Activated naive CD8-positive, alpha-beta T cell treated with anti-CD3 and anti-CD28 coated beads, Interleukin-2, amount 10 ng/mL, durations not matched to agents 7 days and 5 days (primary cell): ENCODE results near the gene NDUFS7. TPM values are rescaled to one million over a fixed set of nuclear protein-coding genes. Genes with fewer than 3 reads are reported as not detected.
A peak's percentile ranks its signal among the peaks of the same experiment; 100 is the strongest.
"Not testable (repeated sequence)": the region's sequence is repeated elsewhere in the genome, so short reads cannot be mapped to it uniquely, and the experiment has no call there.

ENCODE experiments used
- ATAC-seq: fragments of 150-1000 bp; cut with Tn5 transposase; one replicate; pipeline ENCODE4 v1.10.0; 2021; ENCODE audit warnings: low read depth, moderate library complexity
- POLR2A ChIA-PET: fragments of 350-600 bp; sonication (Branson Sonifier 250); formaldehyde crosslinking; loops from one replicate; lab custom pipeline; 2021; ENCODE audit warnings: antibody characterized with exemption; lab: Charles Lee
- DNase-seq: peaks from one replicate; pipeline ENCODE4 v3.0.0; 2021
- H3K27ac Mint-ChIP-seq: one replicate; pipeline ENCODE4 v1.8.0; 2022; ENCODE audit warnings: mild to moderate bottlenecking, mixed read lengths
- H3K27me3 Mint-ChIP-seq: one replicate; pipeline ENCODE4 v1.8.0; 2022; ENCODE audit warnings: mild to moderate bottlenecking, moderate library complexity, mixed read lengths
- H3K36me3 Mint-ChIP-seq: one replicate; pipeline ENCODE4 v1.8.0; 2021; ENCODE audit warnings: mild to moderate bottlenecking, mixed read lengths
- H3K4me1 Mint-ChIP-seq: one replicate; pipeline ENCODE4 v1.8.0; 2021; ENCODE audit warnings: mixed read lengths
- H3K4me3 Mint-ChIP-seq: one replicate; pipeline ENCODE4 v1.8.0; 2022; ENCODE audit warnings: mild to moderate bottlenecking, moderate library complexity, mixed read lengths
- H3K9me3 Mint-ChIP-seq: one replicate; pipeline ENCODE4 v1.8.0; 2021; ENCODE audit warnings: mixed read lengths
- total RNA-seq, 2 experiments: library from RNA; stranded (reverse); gene quantifications; one replicate each; pipeline ENCODE4 v1.2.3, GENCODE V29; 2021

Gene NDUFS7
- total RNA-seq, 2 experiments from 2014 or later: 103 to 106 TPM

DNA sequence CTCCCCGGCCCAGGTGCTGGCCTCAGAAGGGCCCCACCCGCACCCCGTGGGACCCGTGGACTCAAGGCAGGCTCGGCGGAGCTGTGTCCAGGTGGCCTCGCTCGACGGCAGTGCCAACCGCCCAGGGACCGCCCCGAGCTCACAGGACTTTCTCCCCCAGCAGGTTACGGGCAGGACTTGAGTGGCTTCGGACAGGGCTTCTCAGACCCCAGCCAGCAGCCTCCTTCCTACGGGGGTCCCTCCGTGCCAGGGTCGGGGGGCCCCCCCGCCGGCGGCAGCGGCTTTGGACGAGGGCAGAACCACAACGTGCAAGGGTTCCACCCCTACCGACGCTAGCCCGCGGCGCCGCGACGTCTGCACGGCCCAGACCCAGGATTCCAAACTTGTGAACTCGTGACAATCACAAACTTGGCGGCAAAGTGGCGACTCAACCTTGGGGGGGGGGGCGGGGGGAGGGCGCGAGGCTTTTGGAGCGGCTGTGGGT, 50.9 kb downstream of the NDUFS7 start:
- Mint-ChIP-seq H3K9me3 (no peaks in the 10 kb centered on the region), H3K4me1 (peaks cover 4% of the 10 kb centered on the region), H3K27me3 (no peaks in the 10 kb centered on the region), H3K4me3 (no peak overlapping the region), H3K27ac (no peak overlapping the region), H3K36me3 (peaks cover 18% of the 10 kb centered on the region)
- DNase-seq (no peak), ATAC-seq (no peak)
- POLR2A ChIA-PET: no interaction called here

GRCh38 chr19:1435378-1435989, 51.8 kb downstream of the NDUFS7 start:
- Mint-ChIP-seq H3K27me3 (no peaks in the 10 kb centered on the region), H3K27ac (no peak overlapping the region), H3K4me1 (peaks cover 6% of the 10 kb centered on the region), H3K4me3 (no peak overlapping the region), H3K36me3 (peaks cover 21% of the 10 kb centered on the region), H3K9me3 (no peaks in the 10 kb centered on the region)
- no peak for ATAC-seq
- POLR2A ChIA-PET: no interaction called here
- DNase-seq: no peak

DNA sequence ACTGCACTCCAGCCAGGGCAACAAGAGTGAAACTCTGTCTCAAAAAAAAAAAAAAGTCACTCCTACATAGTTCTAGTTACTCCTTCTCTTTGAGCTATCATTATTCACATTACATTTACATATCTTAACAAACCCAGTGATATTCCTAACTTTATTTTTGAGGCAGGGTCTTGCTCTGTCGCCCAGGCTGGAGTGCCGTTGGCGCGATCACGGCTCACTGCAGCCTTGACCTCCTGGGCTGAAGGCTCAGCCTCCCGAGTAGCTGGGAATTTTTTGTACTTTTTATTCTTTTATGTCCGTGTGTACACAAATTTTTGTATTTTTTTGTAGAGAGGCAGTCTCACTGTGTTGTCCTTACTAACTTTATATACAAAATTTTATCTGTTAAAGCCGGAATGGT, 53.9 kb downstream of the NDUFS7 start:
- DNase-seq (no peak), ATAC-seq (no peak)
- no peaks in the 10 kb centered on the region for H3K27me3 Mint-ChIP-seq
- POLR2A ChIA-PET: interaction anchor here (1.0 to 2.3 kb wide), 3 partner anchors 25 to 28 kb away, joined by 4 to 12 read pairs (median 4); no protein-coding TSS in a partner anchor
- peaks cover 25% of the 10 kb centered on the region for H3K36me3 Mint-ChIP-seq
- peaks cover 9% of the 10 kb centered on the region for H3K4me1 Mint-ChIP-seq
- H3K27ac Mint-ChIP-seq: no peak overlapping the region
- H3K9me3 Mint-ChIP-seq: no peaks in the 10 kb centered on the region
- peak overlapping the region; percentile 99 for H3K4me3 Mint-ChIP-seq

DNA sequence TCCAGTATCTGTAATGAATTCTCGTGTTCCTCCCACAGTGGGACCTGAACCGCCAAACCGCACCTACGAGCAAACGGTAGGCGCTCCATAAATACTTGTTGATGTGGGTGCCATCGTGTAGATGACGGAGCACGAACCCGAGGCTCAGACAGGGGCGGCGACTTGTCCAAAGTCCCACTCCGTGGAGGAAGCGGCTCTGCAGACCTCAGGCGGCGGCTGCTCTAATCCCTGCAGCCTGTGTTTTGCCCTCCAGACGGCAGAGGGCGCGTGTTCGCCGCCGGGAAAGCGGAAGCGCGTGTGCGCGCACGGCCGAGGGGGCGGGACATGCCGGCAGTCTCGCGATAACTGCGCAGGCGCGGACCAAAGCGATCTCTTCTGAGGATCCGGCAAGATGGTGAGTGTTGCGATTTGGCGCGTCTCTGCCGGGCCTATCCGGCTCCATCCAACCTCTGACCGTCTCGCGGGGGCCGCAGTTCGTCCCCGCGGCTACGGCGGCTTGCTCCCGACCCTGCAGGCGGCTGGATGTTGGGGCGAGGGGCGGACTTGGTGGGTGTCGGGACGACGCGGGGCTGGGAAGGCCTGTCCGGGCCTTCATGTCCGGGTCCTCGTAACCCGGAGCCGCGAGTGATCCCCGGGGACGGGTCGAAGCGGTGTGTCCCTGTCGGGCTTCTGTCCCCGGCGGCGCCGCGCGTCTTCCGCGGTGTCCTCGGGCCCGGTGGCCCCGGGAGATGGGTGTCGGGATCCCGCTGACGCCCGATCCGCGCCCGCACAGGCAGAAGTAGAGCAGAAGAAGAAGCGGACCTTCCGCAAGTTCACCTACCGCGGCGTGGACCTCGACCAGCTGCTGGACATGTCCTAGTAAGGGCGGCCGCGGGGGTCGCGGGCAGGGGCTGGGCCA, 54.6 kb downstream of the NDUFS7 start, which contains the start of gene RPS15:
RPS15 (plus strand) TSS at position 362 of the 898 bp plus-strand sequence; CDS start at position 392, 30 bp downstream.
- ATAC-seq: peak; percentile 84
- Mint-ChIP-seq H3K4me3 (peak within 1 kb of the TSS; percentile 99), H3K9me3 (no peaks in the 10 kb centered on the region), H3K27ac (peak within 1 kb of the TSS; percentile 99), H3K27me3 (no peaks in the 10 kb centered on the region), H3K4me1 (peaks cover 9% of the 10 kb centered on the region), H3K36me3 (peaks cover 25% of the 10 kb centered on the region)
- peak; percentile 99 for DNase-seq
- POLR2A ChIA-PET: interaction anchor here (0.8 to 2.3 kb wide), 5 partner anchors 26 to 29 kb away, joined by 3 to 12 read pairs (median 4); no protein-coding TSS in a partner anchor

GRCh38 chr19:1438933-1439354, 55.2 kb downstream of the NDUFS7 start:
- Mint-ChIP-seq H3K9me3 (no peaks in the 10 kb centered on the region), H3K27ac (peak overlapping the region; percentile 80), H3K27me3 (no peaks in the 10 kb centered on the region), H3K36me3 (peaks cover 25% of the 10 kb centered on the region), H3K4me3 (peak overlapping the region; percentile 99), H3K4me1 (peaks cover 9% of the 10 kb centered on the region)
- no peak for DNase-seq
- POLR2A ChIA-PET: interaction anchor here (0.8 to 0.9 kb wide), 2 partner anchors 27 to 30 kb away, joined by 3 to 5 read pairs; no protein-coding TSS in a partner anchor
- no peak for ATAC-seq

GRCh38 chr19:1439525-1440417, 56.1 kb downstream of the NDUFS7 start:
- H3K27me3 Mint-ChIP-seq, H3K9me3 Mint-ChIP-seq, DNase-seq, ATAC-seq: not testable (repeated sequence)
- Mint-ChIP-seq H3K4me3 (peak overlapping the region; percentile 99), H3K4me1 (peaks cover 13% of the 10 kb centered on the region), H3K27ac (peak overlapping the region; percentile 80), H3K36me3 (peaks cover 25% of the 10 kb centered on the region)
- POLR2A ChIA-PET: interaction anchor here (0.9 kb wide), 1 partner anchor 30 kb away, joined by 5 read pairs; no protein-coding TSS in a partner anchor

- Mint-ChIP-seq H3K27me3 (no peaks in the 10 kb centered on the region), H3K4me1 (peaks cover 13% of the 10 kb centered on the region), H3K27ac (no peak overlapping the region), H3K36me3 (peaks cover 22% of the 10 kb centered on the region), H3K9me3 (no peaks in the 10 kb centered on the region), H3K4me3 (peak overlapping the region; percentile 99)
- peak; percentile 27 for DNase-seq
- POLR2A ChIA-PET: no interaction called here
- ATAC-seq: no peak
These were observed 56.7 kb downstream of the NDUFS7 start for GRCh38 chr19:1440418-1440801.

DNA sequence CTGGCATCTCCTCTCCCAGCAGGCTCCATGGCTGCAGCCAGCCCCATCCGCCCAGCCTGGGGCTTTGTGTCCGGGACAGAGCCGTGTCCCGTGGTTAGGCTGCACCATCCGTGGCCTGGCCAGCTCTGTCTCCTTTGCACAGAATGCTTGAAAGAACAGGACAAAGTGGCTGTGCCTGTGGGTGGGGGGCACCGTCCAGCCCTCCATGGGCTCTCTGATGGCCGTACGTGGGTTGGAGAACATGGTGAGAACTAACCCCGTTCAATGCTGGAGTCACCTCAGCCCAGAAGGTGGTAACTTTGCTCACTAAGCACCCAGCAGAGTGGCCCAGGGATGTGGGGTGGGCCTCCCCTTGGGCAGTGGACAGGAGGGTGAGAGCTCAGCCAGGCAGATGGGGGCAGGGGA, 57.3 kb downstream of the NDUFS7 start:
- Mint-ChIP-seq H3K9me3 (no peaks in the 10 kb centered on the region), H3K4me1 (peaks cover 13% of the 10 kb centered on the region), H3K4me3 (peak overlapping the region; percentile 99), H3K36me3 (peaks cover 20% of the 10 kb centered on the region), H3K27me3 (no peaks in the 10 kb centered on the region), H3K27ac (no peak overlapping the region)
- ATAC-seq: no peak
- POLR2A ChIA-PET: interaction anchor here (0.6 to 1.1 kb wide), 4 partner anchors 172 to 1860 kb away, joined by 3 to 6 read pairs (median 4); partner anchors contain the start of gene CIRBP
- no peak for DNase-seq

DNA sequence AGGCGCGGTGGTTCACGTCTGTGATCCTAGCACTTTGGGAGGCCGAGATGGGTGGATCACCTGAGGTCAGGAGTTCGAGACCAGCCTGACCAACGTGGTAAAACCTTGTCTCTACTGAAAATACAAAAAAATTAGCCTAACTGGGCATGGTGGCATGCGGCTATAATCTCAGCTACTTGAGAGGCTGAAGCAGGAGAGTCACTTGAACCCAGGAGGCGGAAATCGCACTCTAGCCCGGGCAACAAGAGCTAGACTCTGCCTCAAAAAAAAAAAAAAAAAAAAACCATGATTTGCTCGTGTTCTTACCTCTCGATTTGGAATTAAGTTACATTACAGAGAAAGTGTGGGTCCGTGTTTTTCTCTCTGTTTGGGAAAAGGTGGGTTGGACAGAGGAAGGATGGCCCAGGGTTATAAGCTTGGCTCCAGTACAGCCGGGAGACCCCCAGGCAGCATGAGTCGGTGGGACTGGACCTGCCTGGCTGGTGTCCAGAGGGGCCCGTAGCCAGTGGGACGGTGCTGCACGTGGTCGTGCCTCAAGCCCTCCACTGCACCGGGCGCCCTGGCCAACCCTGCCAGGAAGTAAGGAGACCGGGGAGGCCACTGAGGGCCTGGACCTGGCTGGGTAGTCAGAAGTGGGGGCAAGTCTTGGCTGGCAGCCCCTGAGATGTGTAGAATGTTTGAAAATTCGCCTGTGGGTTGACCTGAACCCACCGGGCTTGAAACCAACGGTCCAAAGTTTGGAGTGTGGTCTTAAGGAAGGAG, 58.2 kb downstream of the NDUFS7 start:
- POLR2A ChIA-PET: interaction anchor here (0.6 to 1.1 kb wide), 3 partner anchors 173 to 354 kb away, joined by 3 to 6 read pairs (median 4); partner anchors contain the start of gene CIRBP
- Mint-ChIP-seq H3K27ac (no peak overlapping the region), H3K4me3 (no peak overlapping the region), H3K27me3 (peaks cover 3% of the 10 kb centered on the region), H3K36me3 (peaks cover 20% of the 10 kb centered on the region), H3K9me3 (no peaks in the 10 kb centered on the region), H3K4me1 (peaks cover 13% of the 10 kb centered on the region)
- no peak for ATAC-seq
- no peak for DNase-seq
